ENCODE data around the gene CHRND. TPM values are rescaled to one million over a fixed set of nuclear protein-coding genes. Genes with fewer than 3 reads are reported as not detected.

Gene CHRND
- polyA plus RNA-seq, 1 donor (not counting 4 experiments of a cell fraction or from before 2014, with no cell fraction given) = not detected

- Histone ChIP-seq H3K27me3 (ENCODE audit: control insufficient read depth, extremely low read depth, insufficient read depth, low read length) (peaks cover 57% of the 10 kb centered on the region), H3K27ac (ENCODE audit: control insufficient read depth, insufficient read depth, low read length) (no peak overlapping the region), H3K9me3 (ENCODE audit: control insufficient read depth, low read depth, low read length) (no peaks in the 10 kb centered on the region), H4K20me1 (ENCODE audit: control insufficient read depth, extremely low read depth, insufficient read depth, low read length) (no peaks in the 10 kb centered on the region), H3K9me1 (ENCODE audit: control insufficient read depth, extremely low read depth, insufficient read depth, low read length) (no peaks in the 10 kb centered on the region), H2AFZ (ENCODE audit: control insufficient read depth, low read length) (no peak overlapping the region), H3K4me2 (ENCODE audit: control insufficient read depth, extremely low read depth, insufficient read depth, low read depth, low read length) (no peak overlapping the region), H3K36me3 (ENCODE audit: control insufficient read depth in 2 of 2, extremely low read depth in 1 of 2, insufficient read depth in 2 of 2, low read length in 2 of 2) (no peaks in the 10 kb centered on the region), H3K4me1 (ENCODE audit: control insufficient read depth, extremely low read depth, insufficient read depth, low read length) (no peaks in the 10 kb centered on the region), H3K9ac (ENCODE audit: control insufficient read depth, extremely low read depth, insufficient read depth, low read length) (no peak overlapping the region), H3K4me3 (ENCODE audit: control insufficient read depth in 2 of 3, extremely low read depth in 1 of 3, insufficient read depth in 2 of 3, low read depth in 1 of 3, low read length in 3 of 3) (no peak overlapping the region), H3K79me2 (ENCODE audit: control insufficient read depth, insufficient read depth, low read length) (no peaks in the 10 kb centered on the region)
- dilution Hi-C loops (cut with MboI; ENCODE audit: extremely low pct_ligation_motif_present, low sequenced_read_pairs) = no loop called here
- no peak for FAIRE-seq
- no peak for DNase-seq (ENCODE audit: low read depth, low spot score)
- TF ChIP-seq CTCF (optimal IDR thresholded peaks at IDR 0.05 in 1 of 3, IDR thresholded peaks at IDR 0.05 in 1 of 3, conservative IDR thresholded peaks at IDR 0.05 in 1 of 3; ENCODE audit: extremely low read depth in 1 of 3, insufficient read depth in 2 of 3, low read length in 3 of 3) (no peak), EZH2 (IDR thresholded peaks at IDR 0.05; ENCODE audit: low read length) (no peak)
Measured at GRCh38 chr2:232488721-232489300, 37.1 kb upstream of the CHRND start.

GRCh38 chr2:232489516-232490220, 36.3 kb upstream of the CHRND start:
- no peak overlapping the region for H3K9ac ChIP-seq (ENCODE audit: control insufficient read depth, extremely low read depth, insufficient read depth, low read length)
- H3K36me3 ChIP-seq (ENCODE audit: control insufficient read depth in 2 of 2, extremely low read depth in 1 of 2, insufficient read depth in 2 of 2, low read length in 2 of 2) = no peaks in the 10 kb centered on the region
- no peak overlapping the region for H3K4me3 ChIP-seq (ENCODE audit: control insufficient read depth in 2 of 3, extremely low read depth in 1 of 3, insufficient read depth in 2 of 3, low read depth in 1 of 3, low read length in 3 of 3)
- no peak overlapping the region for H2AFZ ChIP-seq (ENCODE audit: control insufficient read depth, low read length)
- H3K4me2 ChIP-seq (ENCODE audit: control insufficient read depth, extremely low read depth, insufficient read depth, low read depth, low read length) = no peak overlapping the region
- DNase-seq (ENCODE audit: low read depth, low spot score) (no peak), FAIRE-seq (no peak)
- dilution Hi-C loops (cut with MboI; ENCODE audit: extremely low pct_ligation_motif_present, low sequenced_read_pairs) = no loop called here
- no peaks in the 10 kb centered on the region for H3K9me3 ChIP-seq (ENCODE audit: control insufficient read depth, low read depth, low read length)
- H3K4me1 ChIP-seq (ENCODE audit: control insufficient read depth, extremely low read depth, insufficient read depth, low read length) = no peaks in the 10 kb centered on the region
- H3K79me2 ChIP-seq (ENCODE audit: control insufficient read depth, insufficient read depth, low read length) = no peaks in the 10 kb centered on the region
- no peaks in the 10 kb centered on the region for H3K9me1 ChIP-seq (ENCODE audit: control insufficient read depth, extremely low read depth, insufficient read depth, low read length)
- TF ChIP-seq EZH2 (IDR thresholded peaks at IDR 0.05; ENCODE audit: low read length) = no peak
- no peak for TF ChIP-seq CTCF (optimal IDR thresholded peaks at IDR 0.05 in 1 of 3, IDR thresholded peaks at IDR 0.05 in 1 of 3, conservative IDR thresholded peaks at IDR 0.05 in 1 of 3; ENCODE audit: extremely low read depth in 1 of 3, insufficient read depth in 2 of 3, low read length in 3 of 3)
- no peak overlapping the region for H3K27ac ChIP-seq (ENCODE audit: control insufficient read depth, insufficient read depth, low read length)
- peaks cover 49% of the 10 kb centered on the region for H3K27me3 ChIP-seq (ENCODE audit: control insufficient read depth, extremely low read depth, insufficient read depth, low read length)
- H4K20me1 ChIP-seq (ENCODE audit: control insufficient read depth, extremely low read depth, insufficient read depth, low read length) = no peaks in the 10 kb centered on the region

Measured in keratinocyte (primary cell).